ENCODE data around the gene GGTA1. TPM values are rescaled to one million over a fixed set of nuclear protein-coding genes. Genes with fewer than 3 reads are reported as not detected.

Gene GGTA1
- not detected in 5 replicates for total RNA-seq (2022; extraction: Qiagen RNA extraction)

DNA sequence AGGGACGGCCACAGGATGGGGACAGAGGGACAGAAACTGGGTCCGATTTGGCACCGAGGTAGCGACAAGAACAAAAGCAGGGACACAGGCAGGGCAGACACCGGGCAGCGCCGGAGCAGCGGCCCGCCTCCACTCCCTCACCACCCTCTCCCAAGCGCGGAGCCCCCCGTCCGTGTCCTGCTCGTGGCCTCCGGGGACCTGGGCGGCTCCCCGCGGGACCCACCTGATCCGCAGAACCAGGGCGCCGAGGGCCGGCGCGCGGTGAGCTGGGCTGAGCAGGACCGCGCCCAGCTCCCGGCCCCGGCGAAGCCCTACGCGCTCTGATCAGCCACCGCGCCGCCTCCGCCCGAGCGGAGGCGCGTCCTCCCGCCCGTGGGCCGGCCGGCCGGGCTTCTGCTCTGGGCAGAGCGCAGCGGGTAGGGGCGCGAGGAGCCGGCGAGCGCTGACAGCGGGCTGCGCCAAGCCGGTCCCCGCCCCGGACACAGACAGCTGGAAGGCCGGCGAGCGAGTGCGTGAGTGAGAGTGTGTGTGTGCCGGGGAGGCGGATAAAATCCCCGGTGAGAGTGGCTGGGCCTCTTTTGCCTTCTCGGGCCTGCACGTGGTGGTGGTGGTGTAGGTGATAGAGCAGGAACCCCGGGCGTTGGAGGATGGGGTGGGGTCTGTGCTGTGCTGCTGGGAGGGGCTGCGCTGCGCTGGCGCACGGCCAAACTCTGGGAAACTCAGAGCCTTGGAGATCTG lies at the start of gene GGTA1:
TSS of gene GGTA1 (minus strand) at position 418 of the 738 bp plus-strand sequence. CDS start 31,922 bp downstream, outside the sequence.

Other genes starting within 250 kb of the GGTA1 start
- gene GSN, start 231.7 kb downstream of the GGTA1 start, total RNA-seq (2022; extraction: Qiagen RNA extraction) = 79.4 to 98.9 TPM (median 88.9 TPM) in 5 replicates
- 506 to 562 TPM (median 509 TPM) in 5 replicates for gene STOM, start 129.6 kb downstream of the GGTA1 start, total RNA-seq (2022; extraction: Qiagen RNA extraction)
- 10.8 to 14.5 TPM (median 12.7 TPM) in 5 replicates for gene DAB2IP, start 151.8 kb upstream of the GGTA1 start, total RNA-seq (2022; extraction: Qiagen RNA extraction)